HepG2 (cell line): Measurements from ENCODE around the gene MT1M. TPM values are rescaled to one million over a fixed set of nuclear protein-coding genes. Genes with fewer than 3 reads are reported as not detected.
A peak's percentile ranks its signal among the peaks of the same experiment; 100 is the strongest.

Experiments used
- DNMT1 ChIP-seq: sonication (generic); formaldehyde crosslinking; IDR thresholded peaks from 2 replicates; pipeline ENCODE4 v1.5.1; 2020; ENCODE audit warnings: mild to moderate bottlenecking, missing genetic modification reagents
- EZH2 ChIP-seq: conservative IDR thresholded peaks from 2 replicates; pipeline ENCODE4 v1.6.1; 2012; ENCODE audit warnings: mild to moderate bottlenecking, low read depth, low read length, moderate library complexity
- FIP1L1 ChIP-seq: fragments of 200-400 bp; formaldehyde crosslinking; IDR thresholded peaks from 2 replicates; pipeline ENCODE4 v1.6.1; 2018; ENCODE audit warnings: low read depth, mild to moderate bottlenecking, low read length, moderate library complexity, borderline replicate concordance; ENCODE audit not compliant: insufficient read depth
- GMEB1 ChIP-seq: sonication (generic); formaldehyde crosslinking; IDR thresholded peaks from 2 replicates; pipeline ENCODE4 v1.5.1; 2020; ENCODE audit warnings: missing genetic modification reagents, mild to moderate bottlenecking, borderline replicate concordance
- HIVEP1 ChIP-seq: sonication (generic); formaldehyde crosslinking; IDR thresholded peaks from 2 replicates; pipeline ENCODE4 v1.4.0; 2020; ENCODE audit warnings: mild to moderate bottlenecking, missing genetic modification reagents
- HOXD1 ChIP-seq: sonication (generic); formaldehyde crosslinking; IDR thresholded peaks from 2 replicates; pipeline ENCODE4 v1.5.0; 2020; ENCODE audit warnings: missing genetic modification reagents
- IKZF1 ChIP-seq: fragments of 450-650 bp; IDR thresholded peaks from 2 replicates; pipeline ENCODE4 v1.7.1; 2016
- KDM2A ChIP-seq: sonication (generic); formaldehyde crosslinking; IDR thresholded peaks from 2 replicates; pipeline ENCODE4 v1.4.0; 2020; ENCODE audit warnings: low read depth, missing genetic modification reagents, borderline replicate concordance
- NCOR1 ChIP-seq: fragments of 200-600 bp; sonication (generic); IDR thresholded peaks from 2 replicates; pipeline ENCODE4 v1.7.0; 2017; ENCODE audit warnings: antibody characterized with exemption, low read length, borderline replicate concordance
- RAD21 ChIP-seq: fragments of 450-650 bp; formaldehyde crosslinking; IDR thresholded peaks from 2 replicates; pipeline ENCODE4 v1.5.0; 2020; ENCODE audit warnings: mild to moderate bottlenecking
- RFX1 ChIP-seq: fragments of 450-650 bp; IDR thresholded peaks from 2 replicates; pipeline ENCODE4 v1.6.1; 2017
- SALL1 ChIP-seq: sonication (generic); formaldehyde crosslinking; IDR thresholded peaks from 2 replicates; pipeline ENCODE4 v1.8.0; 2022; ENCODE audit warnings: mild to moderate bottlenecking, missing genetic modification reagents
- SMAD3 ChIP-seq: sonication (generic); formaldehyde crosslinking; IDR thresholded peaks from 2 replicates; pipeline ENCODE4 v1.4.0; 2020; ENCODE audit warnings: missing genetic modification reagents
- SNRNP70 ChIP-seq: fragments of 200-400 bp; formaldehyde crosslinking; IDR thresholded peaks from 2 replicates; pipeline ENCODE4 v1.6.1; 2017; ENCODE audit warnings: mild to moderate bottlenecking, low read depth, low read length, moderate library complexity
- SUZ12 ChIP-seq: fragments of 150-350 bp; IDR thresholded peaks from 2 replicates; pipeline ENCODE4 v1.6.1; 2014; ENCODE audit warnings: low read depth, low read length
- YEATS4 ChIP-seq: sonication (generic); formaldehyde crosslinking; IDR thresholded peaks from 2 replicates; pipeline ENCODE4 v1.4.0; 2020; ENCODE audit warnings: missing genetic modification reagents, borderline replicate concordance
- ZBTB1 ChIP-seq: sonication (generic); formaldehyde crosslinking; IDR thresholded peaks from 2 replicates; pipeline ENCODE4 v1.4.0; 2020; ENCODE audit warnings: missing genetic modification reagents, borderline replicate concordance
- ZNF3 ChIP-seq: IDR thresholded peaks from 2 replicates; pipeline ENCODE4 v1.7.0; 2017; ENCODE audit warnings: inconsistent platforms
- ZNF350 ChIP-seq: sonication (generic); formaldehyde crosslinking; IDR thresholded peaks from 2 replicates; pipeline ENCODE4 v1.4.0; 2020; ENCODE audit warnings: mild to moderate bottlenecking, low read depth, missing genetic modification reagents, borderline replicate concordance
- ZNF431 ChIP-seq: sonication (generic); formaldehyde crosslinking; IDR thresholded peaks from 2 replicates; pipeline ENCODE4 v1.9.0; 2022; ENCODE audit warnings: missing genetic modification reagents, low read depth, mild to moderate bottlenecking, borderline replicate concordance
- ZNF556 ChIP-seq: sonication (generic); formaldehyde crosslinking; IDR thresholded peaks from 2 replicates; pipeline ENCODE4 v1.4.0; 2020; ENCODE audit warnings: mild to moderate bottlenecking, missing genetic modification reagents, borderline replicate concordance
- ZNF597 ChIP-seq: sonication (generic); formaldehyde crosslinking; IDR thresholded peaks from 2 replicates; pipeline ENCODE4 v1.5.0; 2020; ENCODE audit warnings: missing genetic modification reagents
- ZNF792 ChIP-seq: IDR thresholded peaks from 2 replicates; pipeline ENCODE4 v1.6.1; 2016
- polyA plus RNA-seq, 8 experiments: library from polyadenylated mRNA; depleted of rRNA in 3 of 8; stranded (reverse) in 7 of 8; unstranded in 1 of 8; fragments of >200 nt; fragmentation: Illumina TruSeq in 4 of 8; extraction: Trizol in 4 of 8; gene quantifications; 2 replicates each; pipeline versions ENCODE4 v1.2.1 to v1.2.3, GENCODE V29; 2011 to 2016; ENCODE audit warnings: low read depth in 4 of 8, missing spikeins in 1 of 8, mixed read lengths in 1 of 8; ENCODE audit not compliant: insufficient read depth in 1 of 8
- total RNA-seq, 5 experiments: library from RNA; depleted of rRNA; stranded (reverse); fragments of >200 nt; fragmentation: Illumina TruSeq; extraction: Trizol; gene quantifications; 2 replicates each; pipeline ENCODE4 v1.2.3, GENCODE V29; 2016; ENCODE audit warnings: low read depth in 1 of 5
- TF ChIP-seq, protein P1 (sequence below): sonication (generic); formaldehyde crosslinking; IDR thresholded peaks from 2 replicates; pipeline ENCODE4 v1.5.0; 2020; ENCODE audit warnings: mild to moderate bottlenecking, missing genetic modification reagents, moderate library complexity
- TF ChIP-seq, protein P2 (sequence below): sonication (generic); formaldehyde crosslinking; IDR thresholded peaks from 2 replicates; pipeline ENCODE4 v1.4.0; 2020; ENCODE audit warnings: mild to moderate bottlenecking, missing genetic modification reagents

The MT1M gene
- total and polyA plus RNA-seq, 2 of the 13 experiments (the other 11 are each of a cell fraction or from before 2014, with no cell fraction given) = 4.6 TPM; not detected in 1

GRCh38 chr16:56632156-56632847 lies at the start of gene MT1M (continued):
- TF ChIP-seq SALL1 (CRISPR knock-in tag) (no peak), ZBTB1 (no peak), HIVEP1 (CRISPR knock-in tag) (no peak), SUZ12 (no peak), NCOR1 (no peak), ZNF597 (CRISPR knock-in tag) (no peak), RFX1 (no peak), YEATS4 (CRISPR knock-in tag) (no peak), SNRNP70 (no peak), SMAD3 (CRISPR knock-in tag) (no peak), FIP1L1 (no peak), IKZF1 (no peak), HOXD1 (no peak), ZNF556 (CRISPR knock-in tag) (no peak), ZNF792 (CRISPR knock-in tag) (no peak), DNMT1 (0 out of 2 replicates have a peak, but pooled peaks have one; percentile 31), ZNF431 (CRISPR knock-in tag) (no peak), KDM2A (CRISPR knock-in tag) (no peak), RAD21 (CRISPR knock-in tag) (no peak; the same call in 1 of the 2 replicates), ZNF3 (CRISPR knock-in tag) (no peak), EZH2 (peak; percentile 78), GMEB1 (CRISPR knock-in tag) (no peak), ZNF350 (CRISPR knock-in tag) (no peak)
- TF ChIP-seq, protein P1, sequence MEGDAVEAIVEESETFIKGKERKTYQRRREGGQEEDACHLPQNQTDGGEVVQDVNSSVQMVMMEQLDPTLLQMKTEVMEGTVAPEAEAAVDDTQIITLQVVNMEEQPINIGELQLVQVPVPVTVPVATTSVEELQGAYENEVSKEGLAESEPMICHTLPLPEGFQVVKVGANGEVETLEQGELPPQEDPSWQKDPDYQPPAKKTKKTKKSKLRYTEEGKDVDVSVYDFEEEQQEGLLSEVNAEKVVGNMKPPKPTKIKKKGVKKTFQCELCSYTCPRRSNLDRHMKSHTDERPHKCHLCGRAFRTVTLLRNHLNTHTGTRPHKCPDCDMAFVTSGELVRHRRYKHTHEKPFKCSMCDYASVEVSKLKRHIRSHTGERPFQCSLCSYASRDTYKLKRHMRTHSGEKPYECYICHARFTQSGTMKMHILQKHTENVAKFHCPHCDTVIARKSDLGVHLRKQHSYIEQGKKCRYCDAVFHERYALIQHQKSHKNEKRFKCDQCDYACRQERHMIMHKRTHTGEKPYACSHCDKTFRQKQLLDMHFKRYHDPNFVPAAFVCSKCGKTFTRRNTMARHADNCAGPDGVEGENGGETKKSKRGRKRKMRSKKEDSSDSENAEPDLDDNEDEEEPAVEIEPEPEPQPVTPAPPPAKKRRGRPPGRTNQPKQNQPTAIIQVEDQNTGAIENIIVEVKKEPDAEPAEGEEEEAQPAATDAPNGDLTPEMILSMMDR = 0 out of 2 replicates have a peak, but pooled peaks have one; percentile 10
- TF ChIP-seq, protein P2, sequence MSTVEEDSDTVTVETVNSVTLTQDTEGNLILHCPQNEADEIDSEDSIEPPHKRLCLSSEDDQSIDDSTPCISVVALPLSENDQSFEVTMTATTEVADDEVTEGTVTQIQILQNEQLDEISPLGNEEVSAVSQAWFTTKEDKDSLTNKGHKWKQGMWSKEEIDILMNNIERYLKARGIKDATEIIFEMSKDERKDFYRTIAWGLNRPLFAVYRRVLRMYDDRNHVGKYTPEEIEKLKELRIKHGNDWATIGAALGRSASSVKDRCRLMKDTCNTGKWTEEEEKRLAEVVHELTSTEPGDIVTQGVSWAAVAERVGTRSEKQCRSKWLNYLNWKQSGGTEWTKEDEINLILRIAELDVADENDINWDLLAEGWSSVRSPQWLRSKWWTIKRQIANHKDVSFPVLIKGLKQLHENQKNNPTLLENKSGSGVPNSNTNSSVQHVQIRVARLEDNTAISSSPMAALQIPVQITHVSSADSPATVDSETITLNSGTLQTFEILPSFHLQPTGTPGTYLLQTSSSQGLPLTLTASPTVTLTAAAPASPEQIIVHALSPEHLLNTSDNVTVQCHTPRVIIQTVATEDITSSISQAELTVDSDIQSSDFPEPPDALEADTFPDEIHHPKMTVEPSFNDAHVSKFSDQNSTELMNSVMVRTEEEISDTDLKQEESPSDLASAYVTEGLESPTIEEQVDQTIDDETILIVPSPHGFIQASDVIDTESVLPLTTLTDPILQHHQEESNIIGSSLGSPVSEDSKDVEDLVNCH (CRISPR knock-in tag) = no peak
